HG02840 (cell line): ENCODE measurements around the gene SURF2.
"Not testable (repeated sequence)": the region's sequence is repeated elsewhere in the genome, so short reads cannot be mapped to it uniquely, and the experiment has no call there.

Source experiments
- ATAC-seq: cut with Tn5 transposase; IDR thresholded peaks from one replicate; pipeline ENCODE4 v1.9.1; 2021; ENCODE audit warnings: mild to moderate bottlenecking, moderate library complexity, moderate number of reproducible peaks; ENCODE audit not compliant: unreplicated experiment, low FRiP score

The SURF2 gene

GRCh38 chr9:133356391-133357091 lies at the start of gene SURF2, which contains the start of gene SURF1:
SURF2 (plus strand) TSS chr9:133356550; CDS start chr9:133356593, 43 bp downstream.
SURF1 (minus strand) TSS chr9:133356487; CDS start chr9:133356453, 34 bp downstream.
- no peak for ATAC-seq

- ATAC-seq: no peak
These were observed 49.0 kb upstream of the SURF2 start for GRCh38 chr9:133307301-133307700.

GRCh38 chr9:133309608-133310007 lies 46.7 kb upstream of the SURF2 start:
- no peak for ATAC-seq

- ATAC-seq: no peak
These were observed 40.4 kb upstream of the SURF2 start for GRCh38 chr9:133315997-133316396.

GRCh38 chr9:133317551-133317950 lies 38.8 kb upstream of the SURF2 start:
- ATAC-seq: not testable (repeated sequence)

GRCh38 chr9:133320421-133320881 lies 35.9 kb upstream of the SURF2 start:
- no peak for ATAC-seq

GRCh38 chr9:133321411-133321935 lies 34.9 kb upstream of the SURF2 start:
- ATAC-seq: no peak

GRCh38 chr9:133322701-133323100 lies 33.6 kb upstream of the SURF2 start:
- ATAC-seq: no peak

- ATAC-seq: no peak
These were observed 33.1 kb upstream of the SURF2 start for GRCh38 chr9:133323211-133323610.

- ATAC-seq: no peak
These were observed 32.2 kb upstream of the SURF2 start for GRCh38 chr9:133323991-133324703.

GRCh38 chr9:133327021-133327420 lies 29.3 kb upstream of the SURF2 start:
- not testable (repeated sequence) for ATAC-seq

GRCh38 chr9:133327834-133328484 lies 28.4 kb upstream of the SURF2 start:
- ATAC-seq: no peak

- ATAC-seq: not testable (repeated sequence)
These were observed 26.8 kb upstream of the SURF2 start for GRCh38 chr9:133329306-133330156.

GRCh38 chr9:133331221-133331620 lies 25.1 kb upstream of the SURF2 start:
- ATAC-seq: no peak

- no peak for ATAC-seq
These were observed 24.5 kb upstream of the SURF2 start for GRCh38 chr9:133331641-133332380.

GRCh38 chr9:133332381-133332730 lies 24.0 kb upstream of the SURF2 start:
- ATAC-seq: no peak

- no peak for ATAC-seq
These were observed 23.3 kb upstream of the SURF2 start for GRCh38 chr9:133333011-133333410.

- ATAC-seq: no peak
These were observed 22.8 kb upstream of the SURF2 start for GRCh38 chr9:133333566-133333965.

- no peak for ATAC-seq
These were observed 22.2 kb upstream of the SURF2 start for GRCh38 chr9:133334161-133334560.
